HepG2 (cell line): ENCODE data around the gene ARFGAP2. TPM values are rescaled to one million over a fixed set of nuclear protein-coding genes. Genes with fewer than 3 reads are reported as not detected.

Source experiments
- AHR ChIP-seq: IDR thresholded peaks from 2 replicates; pipeline ENCODE4 v1.6.1; 2018; ENCODE audit warnings: missing genetic modification reagents, missing compliant biosample characterization
- ATF5 ChIP-seq: sonication (generic); formaldehyde crosslinking; IDR thresholded peaks from 2 replicates; pipeline ENCODE4 v1.4.0; 2020; ENCODE audit warnings: mild to moderate bottlenecking, low read depth, missing genetic modification reagents
- DZIP1 ChIP-seq: sonication (generic); formaldehyde crosslinking; IDR thresholded peaks from 2 replicates; pipeline ENCODE4 v1.5.0; 2020; ENCODE audit warnings: mild to moderate bottlenecking, missing genetic modification reagents
- GRHL1 ChIP-seq: sonication (generic); formaldehyde crosslinking; conservative IDR thresholded peaks from 2 replicates; pipeline ENCODE4 v1.8.0; 2022; ENCODE audit warnings: missing genetic modification reagents
- HIC2 ChIP-seq: sonication (generic); formaldehyde crosslinking; IDR thresholded peaks from 2 replicates; pipeline ENCODE4 v1.9.0; 2022; ENCODE audit warnings: low read depth, missing genetic modification reagents
- KDM6A ChIP-seq: IDR thresholded peaks from 2 replicates; pipeline ENCODE4 v1.6.1; 2016; ENCODE audit warnings: low read depth
- MTF2 ChIP-seq: sonication (generic); formaldehyde crosslinking; IDR thresholded peaks from 2 replicates; pipeline ENCODE4 v1.5.0; 2020; ENCODE audit warnings: missing genetic modification reagents, borderline replicate concordance
- NFIB ChIP-seq: sonication (generic); formaldehyde crosslinking; IDR thresholded peaks from 2 replicates; pipeline ENCODE4 v1.9.0; 2021; ENCODE audit warnings: missing genetic modification reagents, mild to moderate bottlenecking, borderline replicate concordance
- PBX2 ChIP-seq: IDR thresholded peaks from 2 replicates; pipeline ENCODE4 v1.6.1; 2016; ENCODE audit warnings: control low read depth
- SIN3A ChIP-seq: IDR thresholded peaks from 2 replicates; pipeline ENCODE4 v1.6.1; 2011; ENCODE audit warnings: low read depth, mild to moderate bottlenecking, control low read depth, low read length, borderline replicate concordance
- ZBTB38 ChIP-seq: sonication (generic); formaldehyde crosslinking; IDR thresholded peaks from 2 replicates; pipeline ENCODE4 v1.5.1; 2020; ENCODE audit warnings: mild to moderate bottlenecking, missing genetic modification reagents
- ZC3H13 ChIP-seq: sonication (generic); formaldehyde crosslinking; IDR thresholded peaks from 2 replicates; pipeline ENCODE4 v1.8.1; 2023; ENCODE audit warnings: mild to moderate bottlenecking, missing genetic modification reagents, moderate library complexity
- ZMYM3 ChIP-seq: sonication (generic); formaldehyde crosslinking; IDR thresholded peaks from 2 replicates; pipeline ENCODE4 v1.5.1; 2020; ENCODE audit warnings: mild to moderate bottlenecking, missing genetic modification reagents
- ZNF24 ChIP-seq: fragments of 450-650 bp; IDR thresholded peaks from 2 replicates; pipeline ENCODE4 v1.6.1; 2017; ENCODE audit warnings: antibody characterized with exemption, mild to moderate bottlenecking
- ZNF275 ChIP-seq: sonication (generic); formaldehyde crosslinking; IDR thresholded peaks from 2 replicates; pipeline ENCODE4 v1.8.0; 2022; ENCODE audit warnings: missing genetic modification reagents, mild to moderate bottlenecking, inconsistent platforms, borderline replicate concordance
- ZNF337 ChIP-seq: sonication (generic); formaldehyde crosslinking; IDR thresholded peaks from 2 replicates; pipeline ENCODE4 v1.5.1; 2020; ENCODE audit warnings: missing genetic modification reagents, low read depth, mild to moderate bottlenecking, borderline replicate concordance
- ZNF33A ChIP-seq: sonication (generic); formaldehyde crosslinking; IDR thresholded peaks from 2 replicates; pipeline ENCODE4 v1.5.1; 2020; ENCODE audit warnings: missing genetic modification reagents, mild to moderate bottlenecking, moderate library complexity, borderline replicate concordance
- ZNF572 ChIP-seq: sonication (generic); formaldehyde crosslinking; IDR thresholded peaks from 2 replicates; pipeline ENCODE4 v1.5.1; 2020; ENCODE audit warnings: mild to moderate bottlenecking, missing genetic modification reagents
- ZSCAN31 ChIP-seq: sonication (generic); formaldehyde crosslinking; IDR thresholded peaks from 2 replicates; pipeline ENCODE4 v1.5.0; 2020; ENCODE audit warnings: low read depth, mild to moderate bottlenecking, missing genetic modification reagents
- polyA plus RNA-seq, 8 experiments: library from polyadenylated mRNA; depleted of rRNA in 3 of 8; stranded (reverse) in 7 of 8; unstranded in 1 of 8; fragments of >200 nt; fragmentation: Illumina TruSeq in 4 of 8; extraction: Trizol in 4 of 8; gene quantifications; 2 replicates each; pipeline versions ENCODE4 v1.2.1 to v1.2.3, GENCODE V29; 2011 to 2016; ENCODE audit warnings: low read depth in 4 of 8, missing spikeins in 1 of 8, mixed read lengths in 1 of 8; ENCODE audit not compliant: insufficient read depth in 1 of 8
- total RNA-seq, 5 experiments: library from RNA; depleted of rRNA; stranded (reverse); fragments of >200 nt; fragmentation: Illumina TruSeq; extraction: Trizol; gene quantifications; 2 replicates each; pipeline ENCODE4 v1.2.3, GENCODE V29; 2016; ENCODE audit warnings: low read depth in 1 of 5

ARFGAP2 gene
- total and polyA plus RNA-seq, 2 of the 13 experiments (the other 11 are each of a cell fraction or from before 2014, with no cell fraction given) = 32.3 to 75.3 TPM

- TF ChIP-seq ZMYM3 (CRISPR knock-in tag) (no peak), ATF5 (CRISPR knock-in tag) (no peak), ZNF572 (CRISPR knock-in tag) (peak; percentile 91; the same call in 1 of the 2 replicates), ZSCAN31 (CRISPR knock-in tag) (peak; percentile 68; the same call in 1 of the 2 replicates), ZNF337 (CRISPR knock-in tag) (no peak), SIN3A (peak; percentile 28; the same call in 1 of the 2 replicates), AHR (CRISPR knock-in tag) (no peak), ZBTB38 (0 out of 2 replicates have a peak, but pooled peaks have one; percentile 16), ZNF275 (CRISPR knock-in tag) (no peak), NFIB (CRISPR knock-in tag) (no peak), GRHL1 (CRISPR knock-in tag) (no peak), ZNF24 (no peak), KDM6A (CRISPR knock-in tag) (no peak), ZNF33A (CRISPR knock-in tag) (no peak), PBX2 (CRISPR knock-in tag) (no peak), MTF2 (CRISPR knock-in tag) (no peak), DZIP1 (CRISPR knock-in tag) (0 out of 2 replicates have a peak, but pooled peaks have one; percentile 73), ZC3H13 (CRISPR knock-in tag) (no peak; the same call in 1 of the 2 replicates), HIC2 (CRISPR knock-in tag) (no peak)
These were observed at the start of gene ARFGAP2 (continued) for GRCh38 chr11:47176328-47177228.
